IPS-20b (cell line): ENCODE data around the gene BTBD1.
A peak's percentile ranks its signal among the peaks of the same experiment; 100 is the strongest.
"Not testable (repeated sequence)": the region's sequence is repeated elsewhere in the genome, so short reads cannot be mapped to it uniquely, and the experiment has no call there.

Experiments
- H3K27ac ChIP-seq: one replicate; pipeline ENCODE4 v1.5.1; 2013; ENCODE audit warnings: low read length
- H3K27me3 ChIP-seq: 2 replicates; pipeline ENCODE4 v1.6.1; 2013; ENCODE audit warnings: mild to moderate bottlenecking, low read length, inconsistent platforms; ENCODE audit not compliant: insufficient read depth
- H3K36me3 ChIP-seq: 2 replicates; pipeline ENCODE4 v1.6.1; 2013; ENCODE audit warnings: low read depth, mild to moderate bottlenecking, inconsistent platforms, low read length, moderate library complexity; ENCODE audit not compliant: insufficient read depth
- H3K4me1 ChIP-seq: 2 replicates; pipeline ENCODE4 v1.6.1; 2013; ENCODE audit warnings: mild to moderate bottlenecking, control low read depth, inconsistent platforms, low read length, moderate library complexity; ENCODE audit not compliant: insufficient read depth
- H3K4me3 ChIP-seq: 2 replicates; pipeline ENCODE4 v1.5.1; 2013; ENCODE audit warnings: mild to moderate bottlenecking, low read length, inconsistent platforms
- H3K9ac ChIP-seq: 2 replicates; pipeline ENCODE4 v1.6.1; 2013; ENCODE audit warnings: low read depth, mild to moderate bottlenecking, inconsistent platforms, low read length, moderate library complexity
- H3K9me3 ChIP-seq: 2 replicates; pipeline ENCODE4 v1.6.1; 2013; ENCODE audit warnings: mild to moderate bottlenecking, low read depth, low read length, inconsistent platforms; ENCODE audit not compliant: insufficient read depth

The BTBD1 gene

GRCh38 chr15:83046558-83047127 is 20.4 kb downstream of the BTBD1 start:
- Histone ChIP-seq H3K27ac (no peak overlapping the region), H3K4me3 (no peak overlapping the region), H3K9me3 (no peaks in the 10 kb centered on the region), H3K4me1 (no peaks in the 10 kb centered on the region), H3K27me3 (no peaks in the 10 kb centered on the region), H3K36me3 (peaks cover 81% of the 10 kb centered on the region), H3K9ac (no peak overlapping the region)

- Histone ChIP-seq H3K9ac (no peak overlapping the region), H3K4me3 (no peak overlapping the region), H3K27me3 (no peaks in the 10 kb centered on the region), H3K27ac (no peak overlapping the region), H3K4me1 (no peaks in the 10 kb centered on the region), H3K9me3 (no peaks in the 10 kb centered on the region), H3K36me3 (peaks cover 86% of the 10 kb centered on the region)
These were observed 22.9 kb downstream of the BTBD1 start for GRCh38 chr15:83044156-83044555.

- H3K27me3 ChIP-seq, result no peaks in the 10 kb centered on the region
- H3K4me1 ChIP-seq, result no peaks in the 10 kb centered on the region
- peaks cover 61% of the 10 kb centered on the region for H3K36me3 ChIP-seq
- H3K4me3 ChIP-seq, result no peak overlapping the region
- H3K9ac ChIP-seq, result no peak overlapping the region
- no peaks in the 10 kb centered on the region for H3K9me3 ChIP-seq
- no peak overlapping the region for H3K27ac ChIP-seq
These were observed 27.8 kb downstream of the BTBD1 start for GRCh38 chr15:83039206-83039605.

GRCh38 chr15:83036253-83036652 is 30.8 kb downstream of the BTBD1 start:
- H3K36me3 ChIP-seq, result peaks cover 47% of the 10 kb centered on the region
- H3K4me1 ChIP-seq, result no peaks in the 10 kb centered on the region
- H3K9me3 ChIP-seq, result no peaks in the 10 kb centered on the region
- no peaks in the 10 kb centered on the region for H3K27me3 ChIP-seq
- H3K4me3 ChIP-seq, result no peak overlapping the region
- H3K9ac ChIP-seq, result no peak overlapping the region
- H3K27ac ChIP-seq, result no peak overlapping the region

GRCh38 chr15:83031234-83031633 is 35.8 kb downstream of the BTBD1 start:
- peaks cover 45% of the 10 kb centered on the region for H3K36me3 ChIP-seq
- H3K4me1 ChIP-seq, H3K9ac ChIP-seq, H3K27ac ChIP-seq, H3K27me3 ChIP-seq, H3K4me3 ChIP-seq, H3K9me3 ChIP-seq: not testable (repeated sequence)

- H3K4me3 ChIP-seq, result no peak overlapping the region
- peaks cover 49% of the 10 kb centered on the region for H3K36me3 ChIP-seq
- H3K9ac ChIP-seq, result no peak overlapping the region
- H3K9me3 ChIP-seq, result no peaks in the 10 kb centered on the region
- no peak overlapping the region for H3K27ac ChIP-seq
- no peaks in the 10 kb centered on the region for H3K27me3 ChIP-seq
- peaks cover 5% of the 10 kb centered on the region; the same call in 1 of the 2 replicates for H3K4me1 ChIP-seq
These were observed 37.0 kb downstream of the BTBD1 start for GRCh38 chr15:83030021-83030420.

GRCh38 chr15:83018436-83018835 is 48.6 kb downstream of the BTBD1 start:
- peaks cover 46% of the 10 kb centered on the region for H3K36me3 ChIP-seq

GRCh38 chr15:83016906-83017305 is 50.1 kb downstream of the BTBD1 start:
- Histone ChIP-seq H3K27ac (no peak overlapping the region), H3K27me3 (no peaks in the 10 kb centered on the region), H3K9ac (no peak overlapping the region), H3K4me1 (no peaks in the 10 kb centered on the region), H3K9me3 (no peaks in the 10 kb centered on the region), H3K4me3 (no peak overlapping the region), H3K36me3 (peaks cover 45% of the 10 kb centered on the region)

More at GRCh38 chr15:83018436-83018835, 48.6 kb downstream of the BTBD1 start:
- H3K4me3 ChIP-seq, result no peak overlapping the region
- no peak overlapping the region for H3K9ac ChIP-seq
- no peaks in the 10 kb centered on the region for H3K4me1 ChIP-seq
- H3K27me3 ChIP-seq, result no peaks in the 10 kb centered on the region
- no peaks in the 10 kb centered on the region for H3K9me3 ChIP-seq
- H3K27ac ChIP-seq, result no peak overlapping the region

- no peaks in the 10 kb centered on the region for H3K9me3 ChIP-seq
- H3K4me1 ChIP-seq, result no peaks in the 10 kb centered on the region
- no peak overlapping the region for H3K9ac ChIP-seq
- H3K36me3 ChIP-seq, result peaks cover 34% of the 10 kb centered on the region
- H3K27ac ChIP-seq, result no peak overlapping the region
- no peak overlapping the region for H3K4me3 ChIP-seq
- no peaks in the 10 kb centered on the region for H3K27me3 ChIP-seq
These were observed 51.7 kb downstream of the BTBD1 start for GRCh38 chr15:83015361-83015760.

GRCh38 chr15:83014205-83014653 is 52.8 kb downstream of the BTBD1 start:
- Histone ChIP-seq H3K27ac (no peak overlapping the region), H3K36me3 (peaks cover 30% of the 10 kb centered on the region)

GRCh38 chr15:83012636-83013035 is 54.4 kb downstream of the BTBD1 start:
- H3K27me3 ChIP-seq, result no peaks in the 10 kb centered on the region
- no peak overlapping the region for H3K27ac ChIP-seq
- peak overlapping the region; percentile 71; the same call in 1 of the 2 replicates for H3K4me3 ChIP-seq
- H3K36me3 ChIP-seq, result peaks cover 27% of the 10 kb centered on the region
- no peak overlapping the region for H3K9ac ChIP-seq
- no peaks in the 10 kb centered on the region for H3K4me1 ChIP-seq
- H3K9me3 ChIP-seq, result no peaks in the 10 kb centered on the region

More at GRCh38 chr15:83014205-83014653, 52.8 kb downstream of the BTBD1 start:
- no peaks in the 10 kb centered on the region for H3K9me3 ChIP-seq
- no peak overlapping the region for H3K4me3 ChIP-seq
- no peaks in the 10 kb centered on the region for H3K27me3 ChIP-seq
- no peaks in the 10 kb centered on the region for H3K4me1 ChIP-seq
- H3K9ac ChIP-seq, result no peak overlapping the region

GRCh38 chr15:83012076-83012426 is 55.0 kb downstream of the BTBD1 start:
- no peaks in the 10 kb centered on the region for H3K9me3 ChIP-seq
- H3K36me3 ChIP-seq, result peaks cover 24% of the 10 kb centered on the region
- H3K4me1 ChIP-seq, result no peaks in the 10 kb centered on the region
- peak overlapping the region; percentile 80 for H3K9ac ChIP-seq
- H3K27ac ChIP-seq, result no peak overlapping the region
- H3K27me3 ChIP-seq, result no peaks in the 10 kb centered on the region
- H3K4me3 ChIP-seq, result peak overlapping the region; percentile 71
